Colonic mucosa (tissue), 4 donors: ENCODE data around the gene RAC3. TPM values are rescaled to one million over a fixed set of nuclear protein-coding genes. Genes with fewer than 3 reads are reported as not detected.

Experiments
- DNase-seq: peaks from one replicate; pipeline ENCODE4 v3.0.0-alpha.2; 2020
- H3K27ac ChIP-seq: fragments of 200-600 bp; one replicate; pipeline ENCODE4 v1.8.0; 2021
- H3K27me3 ChIP-seq: fragments of 200-600 bp; one replicate; pipeline ENCODE4 v1.8.0; 2021
- H3K36me3 ChIP-seq: fragments of 200-600 bp; one replicate; pipeline ENCODE4 v1.8.0; 2021
- H3K4me1 ChIP-seq: fragments of 200-600 bp; one replicate; pipeline ENCODE4 v1.8.0; 2021; ENCODE audit warnings: mild to moderate bottlenecking
- H3K4me3 ChIP-seq: fragments of 200-600 bp; one replicate; pipeline ENCODE4 v1.8.0; 2021
- H3K9ac ChIP-seq, 2 donors: one replicate each; pipeline ENCODE4 v1.7.0; 2013; ENCODE audit warnings: control low read depth in 2 of 2, low read depth in 2 of 2, low read length in 2 of 2
- H3K9me3 ChIP-seq: fragments of 200-600 bp; one replicate; pipeline ENCODE4 v1.8.0; 2021
- intact Hi-C: fragments of 100-400 bp; cut with DNase I; formaldehyde crosslinking; loops from one replicate; pipeline ENCODE4 v1.14.1; 2022
- total RNA-seq, 2 donors: library from RNA; stranded (reverse); fragmentation: NEBNext Ultra II Directional in 1 of 2; extraction: Animal tissue kit (Norgen Biotek cat#: 25700) in 1 of 2; gene quantifications; one replicate each; pipeline ENCODE4 v1.2.1, GENCODE V29; 2021
- TF ChIP-seq, protein P1 (sequence below): fragments of 200-600 bp; IDR thresholded peaks from one replicate; pipeline ENCODE4 v1.8.0; 2022; ENCODE audit warnings: antibody characterized with exemption, mild to moderate bottlenecking
- donor health status: healthy.
- donor health status: DM: no; HTN: no; CAD: no.
- donor health status: DM: no; HTN: no; CAD: no.

RAC3 gene
- total RNA-seq, 2 donors from 2014 or later, result 7.0 to 16.6 TPM

DNA sequence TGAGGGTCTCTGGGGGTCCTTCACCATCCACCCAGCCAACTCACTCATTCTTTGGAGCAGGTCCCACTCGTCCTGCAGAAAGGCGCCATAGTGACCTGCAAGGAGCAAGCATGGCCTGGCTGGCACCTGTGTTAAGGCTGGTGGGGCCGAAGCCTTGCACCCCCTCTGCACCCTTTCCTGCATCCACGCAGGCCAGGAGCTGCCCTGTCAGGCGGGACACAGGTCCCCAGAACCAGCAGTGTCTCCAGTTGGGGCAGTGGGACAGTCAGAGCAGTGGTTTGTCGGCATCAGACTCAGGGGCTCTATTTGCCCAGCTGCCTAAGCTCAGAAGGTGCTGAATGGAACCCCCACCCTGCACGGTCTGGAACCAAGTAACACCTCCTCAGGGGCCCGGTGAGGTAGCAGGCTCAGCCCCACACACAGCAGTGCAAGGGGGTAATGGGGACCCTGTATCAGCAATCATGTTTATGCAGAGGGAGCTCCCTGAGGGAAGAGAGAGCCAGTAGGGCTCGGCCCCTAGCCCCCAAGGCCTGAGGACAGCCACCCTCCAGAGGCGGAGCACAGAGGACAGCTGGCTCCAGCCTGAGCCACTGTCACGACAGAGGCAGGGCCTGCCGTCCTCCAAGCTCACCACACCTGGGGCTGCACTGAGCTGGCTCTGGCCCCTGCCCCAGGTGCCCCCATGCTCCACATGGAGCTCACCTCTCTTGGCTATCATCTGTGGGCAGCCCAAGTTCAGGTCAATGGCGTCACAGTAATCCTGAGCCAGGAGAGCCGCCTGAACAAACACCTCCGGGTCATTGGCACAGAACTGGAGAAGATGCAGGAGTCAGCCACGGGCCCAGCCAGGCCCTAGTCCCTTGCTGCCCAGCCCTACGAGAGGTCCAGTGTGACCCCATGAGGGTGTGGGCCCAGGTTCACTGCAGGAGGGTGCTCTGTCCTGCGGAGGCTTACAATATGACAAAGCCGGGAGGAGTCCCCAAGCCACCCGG lies 32.2 kb downstream of the RAC3 start:
- Histone ChIP-seq H3K9me3 (no peaks in the 10 kb centered on the region), H3K4me1 (peaks cover 8% of the 10 kb centered on the region), H3K4me3 (peak overlapping the region; percentile 98), H3K27ac (no peak overlapping the region), H3K9ac (peak overlapping the region in 1 of 2 donors; percentile 72), H3K27me3 (no peaks in the 10 kb centered on the region), H3K36me3 (peaks cover 13% of the 10 kb centered on the region)
- no peak for DNase-seq
- intact Hi-C loops, result no loop called here
- TF ChIP-seq, protein P1, sequence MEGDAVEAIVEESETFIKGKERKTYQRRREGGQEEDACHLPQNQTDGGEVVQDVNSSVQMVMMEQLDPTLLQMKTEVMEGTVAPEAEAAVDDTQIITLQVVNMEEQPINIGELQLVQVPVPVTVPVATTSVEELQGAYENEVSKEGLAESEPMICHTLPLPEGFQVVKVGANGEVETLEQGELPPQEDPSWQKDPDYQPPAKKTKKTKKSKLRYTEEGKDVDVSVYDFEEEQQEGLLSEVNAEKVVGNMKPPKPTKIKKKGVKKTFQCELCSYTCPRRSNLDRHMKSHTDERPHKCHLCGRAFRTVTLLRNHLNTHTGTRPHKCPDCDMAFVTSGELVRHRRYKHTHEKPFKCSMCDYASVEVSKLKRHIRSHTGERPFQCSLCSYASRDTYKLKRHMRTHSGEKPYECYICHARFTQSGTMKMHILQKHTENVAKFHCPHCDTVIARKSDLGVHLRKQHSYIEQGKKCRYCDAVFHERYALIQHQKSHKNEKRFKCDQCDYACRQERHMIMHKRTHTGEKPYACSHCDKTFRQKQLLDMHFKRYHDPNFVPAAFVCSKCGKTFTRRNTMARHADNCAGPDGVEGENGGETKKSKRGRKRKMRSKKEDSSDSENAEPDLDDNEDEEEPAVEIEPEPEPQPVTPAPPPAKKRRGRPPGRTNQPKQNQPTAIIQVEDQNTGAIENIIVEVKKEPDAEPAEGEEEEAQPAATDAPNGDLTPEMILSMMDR, result no peak

GRCh38 chr17:82064433-82065192 lies 33.1 kb downstream of the RAC3 start:
- H3K4me3 ChIP-seq, result peak overlapping the region; percentile 98
- TF ChIP-seq, protein P1, result no peak
- H3K9ac ChIP-seq, result peak overlapping the region; percentile 72 to 92
- no peaks in the 10 kb centered on the region for H3K9me3 ChIP-seq
- intact Hi-C loops, result no loop called here
- H3K4me1 ChIP-seq, result peaks cover 8% of the 10 kb centered on the region
- H3K27me3 ChIP-seq, result no peaks in the 10 kb centered on the region
- peak; percentile 72 for DNase-seq
- peak overlapping the region; percentile 47 for H3K27ac ChIP-seq
- H3K36me3 ChIP-seq, result peaks cover 13% of the 10 kb centered on the region

DNA sequence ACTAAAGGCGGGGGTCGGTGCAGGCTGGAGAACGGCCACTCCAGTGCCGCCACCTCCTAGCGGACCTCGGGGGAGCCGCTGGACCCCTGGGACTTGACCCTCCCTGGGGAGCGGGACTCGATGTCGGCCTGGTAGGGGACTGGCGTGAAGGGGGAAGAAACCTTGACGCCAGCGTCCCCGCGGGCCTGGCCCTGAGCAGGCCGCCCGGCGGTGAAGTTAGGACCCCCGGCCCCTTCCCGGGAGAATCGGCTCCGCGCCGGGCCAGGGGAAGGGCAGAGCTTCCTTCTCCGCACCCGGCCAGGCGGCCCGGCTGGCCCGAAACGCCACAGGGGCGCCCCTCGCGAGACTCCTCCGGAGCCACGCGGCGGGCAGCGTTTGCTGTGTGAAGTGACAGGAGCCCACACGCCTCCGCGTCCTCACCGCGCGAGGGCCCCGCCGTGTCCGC lies 33.7 kb downstream of the RAC3 start:
- Histone ChIP-seq H3K36me3 (peaks cover 10% of the 10 kb centered on the region), H3K9ac (peak overlapping the region; percentile 72 to 92)
- TF ChIP-seq, protein P1, result no peak

DNA sequence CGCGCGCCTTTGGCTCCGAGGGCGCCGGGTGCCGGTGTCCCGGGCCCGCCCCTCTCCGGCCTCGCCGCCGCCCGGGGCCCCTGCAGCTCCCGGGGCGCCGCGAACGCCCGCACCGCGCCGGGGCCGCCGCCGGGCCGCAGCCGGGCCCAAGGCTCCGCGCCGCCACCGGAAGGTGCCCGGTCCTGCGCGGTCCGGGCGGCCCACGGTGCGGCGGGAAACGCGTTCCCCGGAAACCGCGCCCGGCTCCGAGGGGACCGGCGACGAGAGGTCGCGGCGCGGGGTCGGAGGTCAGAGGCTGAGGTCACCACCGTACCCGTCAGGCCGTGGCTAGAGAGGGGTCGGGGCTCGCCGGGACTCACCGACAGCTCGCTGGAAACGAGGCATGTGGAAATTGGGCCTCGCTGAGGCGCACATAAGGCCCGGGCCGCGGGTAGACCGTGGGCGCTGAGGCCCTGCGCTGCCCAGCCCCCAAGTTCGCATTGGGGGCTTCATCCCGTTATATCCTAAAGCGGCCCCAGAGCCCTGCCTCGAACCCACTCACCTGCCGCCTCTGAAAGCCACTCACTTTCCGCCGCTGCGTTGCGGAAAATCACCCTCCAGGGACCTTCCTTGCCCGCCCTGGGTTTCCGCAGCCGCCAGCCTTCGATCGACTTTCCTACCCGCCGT lies 34.3 kb downstream of the RAC3 start, which contains the start of gene DUS1L:
TSS of gene DUS1L (minus strand) at position 167 of the 666 bp plus-strand sequence. CDS start 745 bp downstream, outside the sequence.
- intact Hi-C loops, result no loop called here
- peak; percentile 52 for DNase-seq
- TF ChIP-seq, protein P1, result no peak
- H3K9me3 ChIP-seq, result no peaks in the 10 kb centered on the region
- peak within 1 kb of the TSS; percentile 72 to 92 for H3K9ac ChIP-seq
- H3K4me1 ChIP-seq, result peaks cover 8% of the 10 kb centered on the region
- no peaks in the 10 kb centered on the region for H3K27me3 ChIP-seq
- peak within 1 kb of the TSS; percentile 72 for H3K27ac ChIP-seq
- peak within 1 kb of the TSS; percentile 98 for H3K4me3 ChIP-seq
- H3K36me3 ChIP-seq, result peaks cover 5% of the 10 kb centered on the region

More for the DNA sequence above, 33.7 kb downstream of the RAC3 start:
- DNase-seq, result no peak
- Histone ChIP-seq H3K4me3 (peak overlapping the region; percentile 98), H3K27me3 (no peaks in the 10 kb centered on the region), H3K27ac (peak overlapping the region; percentile 47), H3K4me1 (peaks cover 8% of the 10 kb centered on the region), H3K9me3 (no peaks in the 10 kb centered on the region)
- intact Hi-C loops, result no loop called here

- Histone ChIP-seq H3K4me3 (no peak overlapping the region), H3K9me3 (no peaks in the 10 kb centered on the region), H3K9ac (no peak overlapping the region), H3K4me1 (no peaks in the 10 kb centered on the region), H3K27me3 (no peaks in the 10 kb centered on the region), H3K36me3 (no peaks in the 10 kb centered on the region), H3K27ac (no peak overlapping the region)
- no peak for DNase-seq
- intact Hi-C loops, result no loop called here
- TF ChIP-seq, protein P1, result no peak
Measured at GRCh38 chr17:82070611-82071010, 39.1 kb downstream of the RAC3 start.
